GM19452 (cell line): Measurements from ENCODE around the gene MTA1.

Experiments
- ATAC-seq: cut with Tn5 transposase; IDR thresholded peaks from one replicate; pipeline ENCODE4 v1.9.1; 2021; ENCODE audit not compliant: unreplicated experiment

MTA1 gene

DNA sequence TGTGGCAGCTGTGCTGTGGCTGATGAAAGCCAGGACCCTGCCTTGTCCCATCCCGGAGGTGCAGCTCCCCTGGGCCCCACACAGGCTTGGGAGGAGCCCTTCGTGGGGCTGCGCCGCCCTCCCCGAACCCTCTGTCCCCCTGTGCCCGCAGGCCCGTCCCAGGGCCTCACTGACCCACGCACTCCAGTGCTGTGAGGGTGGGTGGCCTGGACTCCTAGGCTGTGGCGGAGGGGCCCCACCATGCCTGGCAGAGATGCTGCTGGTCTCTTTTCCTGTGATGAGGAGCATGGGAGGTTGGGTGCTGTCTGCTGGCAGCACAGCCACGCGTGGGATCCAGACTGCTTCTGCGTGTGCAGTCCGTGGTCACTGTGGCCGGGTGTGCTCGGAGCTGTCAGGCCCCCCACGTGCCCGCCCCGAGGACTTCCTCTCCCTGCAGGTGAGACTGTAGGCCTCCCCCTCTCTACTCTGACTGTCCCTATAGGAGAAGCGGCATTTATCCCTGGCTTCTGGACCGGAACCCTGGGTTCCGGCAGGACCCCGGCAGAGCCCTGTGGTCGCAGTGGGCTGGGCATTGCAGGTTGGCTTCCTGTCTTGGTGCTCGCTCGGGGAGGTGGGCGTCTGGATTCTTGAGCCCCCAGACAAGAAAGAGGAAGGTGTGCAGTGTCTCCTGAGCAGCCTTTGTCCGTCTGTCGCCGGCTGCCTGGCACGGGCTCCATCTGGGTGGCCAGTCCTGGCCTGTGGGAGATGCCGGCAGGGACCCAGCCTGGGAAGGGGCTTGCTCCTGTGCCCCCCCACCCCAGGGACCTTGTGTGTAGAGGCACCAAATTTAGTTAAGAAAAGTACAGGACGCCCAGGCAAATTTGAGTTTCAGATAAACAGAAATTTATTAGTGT, 2.3 kb downstream of the MTA1 start:
- ATAC-seq, result no peak

DNA sequence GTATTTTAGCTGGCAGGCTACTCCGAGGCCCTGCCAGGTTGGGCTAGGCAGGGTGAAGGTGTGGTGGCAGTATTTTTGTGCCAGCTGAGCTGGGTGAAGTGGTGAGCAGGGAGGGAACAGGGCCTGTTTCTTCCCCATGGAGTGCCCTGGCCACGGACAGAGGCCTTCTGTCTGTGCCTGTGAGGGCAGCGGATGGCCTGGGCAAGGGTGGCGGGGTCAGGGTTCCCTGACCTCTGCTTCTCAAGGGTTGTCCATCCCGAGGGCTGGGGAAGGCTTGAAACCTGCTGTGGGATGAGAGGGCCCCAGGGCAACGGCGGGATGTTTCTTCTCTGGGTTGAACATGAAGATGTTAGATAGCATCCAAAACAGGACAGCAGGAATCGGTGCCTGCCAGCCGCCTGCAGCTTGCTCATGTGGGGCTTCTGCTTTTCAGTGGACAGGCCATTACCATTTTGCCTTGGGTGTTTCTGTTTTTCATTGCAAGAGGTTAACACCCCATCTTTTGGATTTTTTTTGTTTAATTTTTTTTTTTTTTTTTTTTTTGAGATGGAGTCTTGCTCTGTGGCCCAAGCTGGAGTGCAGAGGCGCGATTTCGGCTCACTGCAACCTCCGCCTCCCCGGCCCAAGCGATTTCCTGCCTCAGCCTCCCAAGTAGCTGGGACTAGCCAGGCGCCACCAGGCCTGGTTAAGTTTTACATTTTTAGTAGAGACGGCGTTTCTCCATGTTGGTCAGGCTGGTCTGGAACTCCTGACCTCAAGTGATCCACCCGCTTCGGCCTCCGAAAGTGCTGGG, 3.3 kb downstream of the MTA1 start:
- no peak for ATAC-seq

DNA sequence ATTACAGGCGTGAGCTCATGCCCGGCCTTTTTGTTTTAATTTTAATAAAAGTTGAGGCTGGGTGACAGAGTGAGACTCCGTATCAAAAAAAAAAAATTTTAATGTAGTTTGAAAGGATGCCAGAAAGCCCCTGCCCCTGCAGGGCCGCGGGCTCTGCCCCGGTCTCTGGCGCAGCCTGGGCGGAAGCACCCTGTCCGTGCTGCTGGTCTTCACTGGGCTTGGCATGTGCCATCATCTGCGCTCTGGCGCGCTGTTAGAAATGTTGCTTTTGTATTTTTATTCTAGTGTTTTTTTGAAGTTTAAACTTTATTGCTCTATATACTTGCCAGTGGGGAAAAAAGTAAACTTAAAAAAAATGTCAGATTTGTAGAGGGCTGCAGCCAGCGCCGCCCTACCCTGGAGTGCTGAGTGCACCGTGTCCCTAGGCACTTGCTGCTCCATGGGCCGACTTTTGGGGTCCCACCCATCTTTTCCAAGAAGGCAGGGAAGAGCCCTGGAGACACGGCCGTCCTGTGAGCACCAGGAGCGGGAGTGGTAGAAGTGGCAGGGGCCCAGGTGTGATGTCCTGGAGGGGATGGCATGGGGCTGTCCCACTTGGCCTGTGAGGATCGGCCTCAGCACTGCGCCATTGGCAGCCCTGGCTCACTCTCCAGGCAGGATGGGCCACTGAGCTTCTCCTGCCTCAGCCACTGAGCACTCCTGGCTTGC, 4.0 kb downstream of the MTA1 start:
- ATAC-seq, result no peak

DNA sequence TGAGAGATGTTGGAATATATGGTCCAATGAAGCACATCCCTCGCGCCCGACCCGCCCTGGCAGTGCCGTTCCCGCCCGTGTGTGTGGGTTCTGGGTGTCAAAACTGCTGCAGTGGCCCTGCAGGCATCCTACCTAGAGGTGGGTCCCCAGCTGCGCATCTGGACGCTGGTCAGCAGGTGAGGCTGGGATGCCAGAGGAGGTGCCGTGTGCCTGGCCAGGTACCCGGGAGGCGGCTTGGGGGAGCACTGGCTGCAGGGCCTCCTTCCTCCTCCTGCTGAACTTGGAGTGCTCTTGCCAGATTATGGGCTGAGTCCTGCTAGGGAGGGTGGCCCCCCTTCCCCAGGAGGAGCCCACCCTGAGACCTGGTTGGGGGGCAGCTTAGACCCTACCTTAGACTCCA, 5.2 kb downstream of the MTA1 start:
- ATAC-seq, result no peak

DNA sequence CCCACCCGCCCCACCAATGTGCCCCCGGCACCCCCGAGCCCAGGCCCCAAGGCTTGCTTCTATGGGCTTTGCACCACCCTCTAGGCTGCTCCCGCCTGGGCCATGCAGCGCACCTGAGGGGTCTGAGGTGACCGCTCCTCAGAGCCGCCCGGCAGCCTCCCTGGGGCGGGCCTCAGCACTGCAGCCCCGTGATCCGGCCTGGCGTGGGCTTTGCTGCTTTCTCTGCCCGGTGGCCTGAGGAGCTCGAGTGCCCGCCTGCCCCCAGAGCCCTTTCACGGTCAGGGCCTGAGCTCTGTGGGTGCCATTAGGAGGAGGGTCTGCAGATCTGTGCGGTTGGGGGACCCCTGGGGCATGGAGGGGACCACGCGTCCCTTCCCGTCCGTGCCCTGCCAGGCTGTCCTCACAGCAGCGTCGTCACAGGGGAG, 6.2 kb downstream of the MTA1 start:
- ATAC-seq, result no peak

DNA sequence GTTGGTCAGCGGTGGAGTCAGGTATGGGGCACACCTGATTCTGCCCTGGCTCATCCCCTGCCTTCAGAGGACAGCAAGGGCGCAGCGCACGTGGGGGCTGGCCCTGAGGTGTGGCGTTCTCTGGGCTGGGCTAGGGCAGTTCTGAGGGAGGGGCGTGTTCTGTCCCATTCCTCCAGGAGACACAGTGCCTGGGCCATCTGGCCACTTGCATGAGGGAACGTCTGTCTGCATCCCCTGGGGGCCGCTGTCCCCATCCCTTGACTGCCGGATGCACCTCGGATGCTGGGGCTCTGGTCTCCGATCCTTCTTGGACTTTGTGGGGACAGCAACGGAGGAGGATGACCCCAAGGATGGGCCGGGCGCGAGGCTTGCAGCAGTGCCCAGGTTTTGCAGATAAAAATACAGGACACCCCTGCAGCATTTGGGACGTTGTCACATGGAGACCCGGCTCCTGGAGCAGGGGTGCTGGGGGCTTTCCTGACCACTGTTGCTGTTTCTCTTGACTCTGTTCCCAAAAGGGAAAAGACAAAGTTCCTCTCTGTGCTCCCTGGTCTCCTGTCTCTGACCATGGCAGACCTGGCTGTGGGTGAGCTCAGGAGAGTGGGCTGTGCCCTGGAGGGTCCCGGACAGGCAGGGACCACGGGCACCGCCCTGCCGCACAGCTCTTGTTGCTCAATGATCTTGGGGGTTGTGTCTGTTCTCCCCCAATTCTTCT, 6.9 kb downstream of the MTA1 start:
- ATAC-seq, result no peak

DNA sequence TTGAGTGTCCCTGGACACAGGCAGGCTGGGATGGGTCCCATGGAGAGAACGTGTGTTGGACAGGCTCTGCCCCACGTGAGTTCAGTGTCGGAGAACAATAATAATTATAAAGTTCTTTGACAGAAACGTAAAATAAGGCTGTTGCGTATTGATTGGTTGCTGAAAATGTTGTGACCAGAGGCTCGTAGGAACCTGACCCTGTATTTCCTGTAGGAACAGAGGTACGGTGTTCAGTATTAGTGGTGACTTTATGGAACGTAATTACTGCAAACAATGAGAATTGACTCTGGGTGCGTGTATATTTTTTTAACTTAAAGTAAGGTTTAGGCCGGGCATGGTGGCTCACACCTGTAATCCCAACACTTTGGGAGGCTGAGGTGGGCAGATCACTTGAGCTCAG, 7.8 kb downstream of the MTA1 start:
- ATAC-seq, result no peak

DNA sequence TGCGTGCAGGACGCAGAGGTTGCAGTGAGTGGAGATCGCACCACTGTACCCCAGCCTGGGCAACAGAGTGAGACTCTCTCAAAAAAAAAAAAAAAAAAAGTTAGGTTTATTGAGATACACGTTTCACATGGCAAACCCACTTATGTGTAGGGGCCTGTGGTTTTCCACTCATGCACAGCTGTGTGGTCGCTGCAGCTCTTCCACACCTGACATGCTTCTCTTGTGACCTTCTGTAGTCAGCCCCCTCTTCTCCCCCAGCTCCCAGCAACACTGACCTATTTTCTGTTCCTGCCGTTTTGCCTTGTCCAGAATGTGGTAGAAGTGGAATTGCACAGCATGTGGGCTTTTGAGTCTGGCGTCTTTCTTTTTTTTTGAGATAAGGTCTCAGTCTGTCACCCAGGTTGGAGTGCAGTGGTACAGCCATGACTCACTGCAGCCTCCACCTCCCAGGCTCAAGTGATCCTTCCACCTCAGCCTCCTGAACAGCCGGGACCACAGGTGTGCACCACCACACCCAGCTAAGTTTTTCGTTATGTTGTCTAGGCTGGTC, 8.4 kb downstream of the MTA1 start:
- ATAC-seq, result no peak

DNA sequence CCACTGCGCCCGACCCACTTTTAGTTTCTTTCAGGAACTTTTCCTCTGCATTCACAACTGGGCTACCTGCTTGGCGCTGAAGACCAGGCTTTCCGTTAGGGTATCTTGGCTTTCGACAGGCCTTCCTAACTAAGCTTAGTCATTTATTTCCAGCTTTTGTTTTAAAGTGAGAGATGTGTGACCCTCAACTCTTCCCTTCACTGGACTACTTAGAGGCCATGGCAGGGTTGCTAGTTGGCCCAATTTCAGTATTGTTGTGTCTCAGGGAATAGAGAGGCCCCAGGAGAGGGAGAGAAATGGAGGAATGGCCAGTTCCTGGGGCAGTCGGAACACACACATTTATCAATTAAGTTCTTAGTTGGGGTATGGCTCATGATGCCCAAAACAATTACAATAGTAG, 10.4 kb downstream of the MTA1 start:
- no peak for ATAC-seq

DNA sequence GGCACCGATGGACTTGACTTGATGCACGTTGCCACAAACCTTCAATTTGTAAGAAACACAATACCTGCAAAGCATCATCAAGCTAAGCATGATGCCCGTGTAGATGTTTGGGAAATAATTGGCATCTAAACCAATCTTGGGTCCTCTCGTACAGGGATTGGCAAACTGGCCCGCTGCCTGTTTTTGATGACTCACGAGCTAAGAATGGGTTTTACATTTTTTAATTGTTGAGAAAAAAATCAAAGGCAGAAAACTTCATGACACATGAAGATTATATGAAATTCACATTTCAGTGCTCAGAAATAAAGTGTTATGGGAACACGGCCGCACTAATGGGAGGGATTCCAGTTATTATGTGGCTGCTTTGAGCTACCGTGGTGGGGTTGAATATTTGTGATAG, 10.9 kb downstream of the MTA1 start:
- no peak for ATAC-seq

DNA sequence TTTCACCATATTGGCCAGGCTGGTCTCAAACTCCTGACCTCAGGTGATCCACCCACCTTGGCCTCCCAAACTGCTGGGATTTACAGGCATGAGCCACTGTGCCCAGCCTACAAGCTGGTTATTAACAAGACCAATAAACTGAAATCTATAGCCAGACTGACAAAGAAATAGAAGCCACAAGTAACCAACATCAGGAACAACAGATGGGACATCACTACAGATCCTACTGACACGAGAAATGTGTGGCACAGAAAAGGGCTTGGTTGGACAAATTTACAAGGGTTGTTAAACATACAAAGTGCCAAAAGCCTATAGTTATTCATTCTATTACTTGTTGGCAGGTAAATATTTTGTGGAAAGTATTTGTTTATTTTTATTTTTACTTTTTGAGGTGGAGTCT, 11.6 kb downstream of the MTA1 start:
- no peak for ATAC-seq

DNA sequence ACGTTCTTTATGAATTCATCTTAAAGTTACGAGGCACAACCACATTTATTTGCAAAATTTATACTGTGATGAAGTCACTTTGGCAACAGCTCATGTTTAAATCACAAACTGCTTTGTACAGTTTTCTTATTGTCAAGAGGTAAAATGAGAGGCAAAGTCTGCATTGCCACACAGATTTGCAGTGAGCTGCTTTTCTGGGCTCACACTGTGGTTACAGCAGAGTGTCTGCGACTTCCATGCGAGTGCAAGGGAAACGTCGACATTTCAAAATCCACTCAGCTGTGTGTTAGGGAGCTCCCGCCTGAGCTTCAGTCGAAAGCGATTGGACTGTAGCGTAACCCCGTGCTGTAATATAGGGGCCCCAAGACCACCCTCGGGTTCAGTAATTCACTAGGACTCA, 13.0 kb downstream of the MTA1 start:
- ATAC-seq, result no peak

DNA sequence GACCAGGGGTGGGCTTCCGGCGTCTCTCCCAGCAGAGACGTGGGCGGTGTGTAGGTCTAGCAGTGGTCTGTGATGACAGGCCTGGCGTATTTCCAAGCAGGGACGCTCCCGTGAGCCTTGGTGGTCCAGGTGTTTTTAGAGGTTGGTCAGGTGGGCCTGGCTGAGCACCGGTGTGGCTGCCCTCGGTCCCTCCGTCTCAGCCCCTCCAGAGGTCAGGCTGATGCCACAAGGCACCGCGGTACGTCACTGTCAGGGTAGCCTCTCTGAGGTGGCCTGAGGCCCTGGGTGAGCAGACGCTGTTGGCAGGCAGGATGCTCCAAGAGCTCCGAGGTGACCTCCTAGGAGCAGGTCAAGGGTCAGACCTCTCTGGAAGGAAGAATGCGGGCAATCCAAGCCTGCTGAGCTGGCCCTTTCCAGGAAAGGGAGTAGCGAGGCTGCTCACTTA, 13.6 kb downstream of the MTA1 start:
- ATAC-seq, result no peak

DNA sequence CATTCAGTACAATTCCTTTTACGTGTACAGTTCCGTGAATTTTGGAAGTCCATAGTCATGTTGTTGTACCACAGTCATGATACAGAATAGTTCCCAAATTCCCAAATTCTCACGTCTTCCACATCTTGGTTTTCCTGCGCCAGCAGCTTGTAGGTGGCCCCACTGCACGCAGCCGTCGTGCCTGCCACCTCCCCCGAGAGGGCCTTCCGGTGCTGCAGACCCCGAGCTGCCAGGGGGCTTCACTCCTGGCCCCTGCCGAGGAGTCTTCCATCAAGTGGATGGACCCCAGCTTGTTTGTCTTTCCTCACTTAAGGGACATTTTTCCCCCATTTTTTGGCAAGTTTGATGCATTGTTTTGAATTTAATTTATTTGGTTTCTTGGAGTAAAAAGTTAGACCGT, 16.8 kb downstream of the MTA1 start:
- no peak for ATAC-seq

DNA sequence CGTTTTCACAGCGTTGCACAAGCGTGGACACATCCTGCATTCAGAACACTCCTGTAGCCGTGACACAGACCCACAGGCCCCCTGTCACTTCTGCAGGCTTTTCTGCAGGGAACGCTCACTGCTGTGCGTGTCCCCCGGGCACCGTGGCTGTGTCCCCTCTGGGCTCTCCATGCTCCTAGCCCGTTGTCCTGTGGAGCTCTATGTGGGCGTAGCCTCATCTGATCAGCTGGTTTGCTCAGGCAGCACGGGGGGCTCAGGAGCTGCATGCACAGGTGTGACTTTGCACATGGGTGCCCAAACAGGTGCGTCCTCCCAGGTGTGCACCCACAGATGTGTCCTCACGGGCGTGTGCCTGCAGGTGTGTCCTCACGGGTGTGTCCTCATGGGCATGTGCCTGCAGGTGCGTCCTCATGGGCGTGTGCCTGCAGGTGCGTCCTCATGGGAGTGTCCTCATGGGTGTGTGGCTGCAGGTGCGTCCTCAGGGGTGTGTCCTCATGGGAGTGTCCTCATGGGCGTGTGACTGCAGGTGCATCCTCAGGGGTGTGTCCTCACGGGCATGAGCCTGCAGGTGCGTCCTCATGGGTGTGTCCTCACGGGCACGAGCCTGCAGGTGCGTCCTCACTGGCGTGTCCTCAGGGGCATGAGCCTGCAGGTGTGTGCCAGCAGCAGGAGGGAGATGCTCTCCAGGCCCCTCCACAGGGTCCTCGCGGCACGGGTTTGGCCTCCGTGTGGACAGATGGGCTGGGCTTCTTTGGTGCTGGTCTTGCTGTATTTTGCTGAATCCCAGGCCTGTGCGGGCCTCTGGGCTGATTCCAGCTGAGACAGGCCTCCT, 17.5 kb downstream of the MTA1 start:
- ATAC-seq, result no peak

DNA sequence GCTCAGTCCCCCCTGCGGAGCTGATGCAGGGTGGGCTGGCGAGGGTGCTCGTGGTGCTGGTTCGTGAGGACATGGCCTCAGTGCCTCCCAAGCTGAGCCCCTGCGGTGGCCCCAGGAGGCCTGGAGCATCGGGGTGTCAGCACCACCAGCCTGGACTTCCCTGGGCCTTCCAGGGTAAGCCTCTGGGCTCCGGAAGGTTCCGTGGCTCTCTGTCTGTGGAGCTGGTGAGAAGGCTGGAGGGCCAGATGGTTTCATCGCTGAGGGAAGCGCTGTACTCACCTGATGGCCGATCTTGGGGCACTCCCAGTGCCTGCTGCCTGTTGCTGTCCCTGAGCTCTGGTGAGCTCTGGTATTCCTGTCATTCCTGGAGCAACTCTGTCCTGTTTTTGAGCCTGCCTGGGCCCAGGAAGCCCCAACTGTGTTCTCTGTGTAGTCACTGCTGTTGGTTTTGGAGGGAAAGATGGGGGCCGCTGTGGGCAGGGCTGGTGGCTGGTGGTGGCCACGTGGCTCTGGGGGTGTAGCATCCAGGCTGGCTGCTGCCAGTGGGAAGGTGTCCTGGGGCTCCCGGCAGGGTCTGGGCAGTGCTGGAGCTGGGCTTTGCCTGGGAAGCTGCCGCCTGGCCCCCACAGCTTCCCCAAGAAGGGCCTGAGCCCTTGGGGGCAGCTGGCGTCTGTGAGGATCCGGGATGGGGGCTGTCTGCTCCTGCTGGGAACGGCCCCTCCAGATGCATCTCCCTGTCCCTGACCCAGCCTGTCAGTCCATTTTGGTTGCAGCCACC, 18.3 kb downstream of the MTA1 start:
- no peak for ATAC-seq

DNA sequence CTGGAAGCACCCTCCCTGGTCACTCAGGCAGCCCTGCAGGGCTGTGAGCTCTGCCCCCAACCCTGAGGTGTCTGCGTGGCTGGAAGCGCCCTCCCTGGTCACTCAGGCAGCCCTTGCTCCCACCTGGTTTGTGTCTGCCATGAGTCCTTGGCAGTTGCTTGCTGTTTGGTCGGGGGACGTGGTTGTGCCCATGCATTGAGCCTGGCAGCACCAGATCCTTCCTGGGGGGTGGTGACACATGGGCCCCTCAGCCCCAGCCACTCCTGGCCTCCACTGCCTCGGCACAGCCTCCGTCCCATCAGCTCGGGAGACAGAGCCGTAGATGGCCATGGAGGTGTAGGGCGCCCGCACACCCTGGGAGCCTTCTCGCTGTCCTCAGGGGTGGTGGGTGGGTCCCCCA, 19.6 kb downstream of the MTA1 start:
- ATAC-seq, result no peak

DNA sequence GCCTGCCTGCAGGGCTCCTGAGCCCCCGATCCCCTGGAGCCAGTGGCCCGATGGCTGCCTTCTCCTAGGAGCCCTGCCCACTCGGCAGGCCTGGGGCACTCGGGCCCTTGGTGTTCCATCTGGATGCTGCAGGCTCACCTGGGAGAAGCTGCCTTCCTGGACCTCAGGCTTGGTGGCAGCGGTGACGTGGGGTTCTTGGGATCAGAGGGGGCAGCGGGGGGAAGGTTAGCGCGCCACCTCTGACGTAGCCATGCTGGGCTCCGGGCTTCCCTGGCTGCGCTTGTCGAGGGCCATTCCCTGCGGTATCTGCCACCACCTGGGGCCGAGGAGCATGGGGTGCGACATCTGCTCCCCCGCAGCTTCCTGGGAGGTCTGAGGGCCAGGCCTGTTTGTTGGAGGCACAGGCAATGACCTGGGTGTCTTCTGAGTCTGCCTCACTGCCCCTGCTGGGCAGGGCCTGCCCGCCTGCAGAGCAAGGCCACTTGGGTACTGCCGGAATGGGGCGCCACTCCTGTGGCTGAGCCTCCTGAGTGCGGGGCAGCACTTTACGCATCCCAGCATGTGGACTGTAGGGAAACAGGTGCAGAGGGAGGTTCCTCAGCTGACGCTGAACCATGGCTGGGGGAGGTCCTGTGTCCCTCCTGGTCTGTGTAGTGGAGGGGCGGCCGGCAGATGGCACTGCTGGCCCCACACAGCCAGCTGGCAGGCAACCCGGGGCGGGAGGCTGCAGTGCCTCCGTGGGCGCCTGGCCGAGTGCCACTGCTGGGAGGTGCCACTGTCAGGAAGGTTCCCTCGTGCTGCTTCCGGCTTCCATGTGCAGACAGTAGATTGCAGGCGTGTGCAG, 20.3 kb downstream of the MTA1 start:
- ATAC-seq, result no peak
